NOMO-1 treated with dmso at 0.1 percent for 144 hours (cell line): Measurements from ENCODE around the gene INPP5F.

Experiments used
- DNase-seq: peaks from one replicate; lab custom pipeline; 2025; ENCODE audit not compliant: unreplicated experiment; lab: John Stamatoyannopoulos, UW

INPP5F gene

DNA sequence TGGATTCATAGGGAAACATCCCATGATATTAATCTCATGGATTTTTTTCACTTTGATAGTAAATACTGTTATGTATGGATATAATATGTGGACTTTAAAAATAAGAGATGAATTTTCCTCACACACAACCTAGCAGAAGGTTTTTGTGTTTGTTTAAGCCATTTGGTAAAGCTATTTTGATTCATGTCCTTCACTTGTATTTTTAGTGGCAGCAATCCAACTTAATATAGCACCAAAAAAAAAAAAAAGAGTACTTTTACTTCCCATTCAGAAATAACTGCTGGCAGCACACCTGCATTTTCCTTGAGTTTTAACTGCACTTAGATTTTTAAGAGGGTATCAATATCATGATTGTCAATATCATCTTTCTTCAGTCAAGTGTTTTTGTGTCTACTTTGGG is 86.8 kb downstream of the INPP5F start:
- DNase-seq = no peak

DNA sequence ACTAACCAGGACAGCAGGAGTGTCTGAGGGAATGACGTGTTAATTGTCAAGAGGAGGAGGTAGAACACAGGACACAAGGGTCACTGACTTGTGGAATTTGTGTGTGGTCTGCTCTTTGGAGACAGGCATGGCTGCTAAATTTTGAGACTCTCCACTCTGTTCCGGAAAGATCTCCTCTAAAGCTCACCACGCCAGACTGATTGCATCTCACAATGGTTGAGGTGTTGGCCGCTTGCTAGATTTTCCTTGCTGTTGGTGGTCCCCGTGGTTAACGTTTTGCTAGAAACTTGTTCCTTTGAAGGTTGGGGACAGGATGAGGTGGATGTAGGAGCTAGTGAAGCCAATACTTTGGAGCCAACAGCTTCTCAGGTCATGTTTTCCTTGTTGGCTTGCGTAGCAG is 89.8 kb downstream of the INPP5F start:
- no peak for DNase-seq

DNA sequence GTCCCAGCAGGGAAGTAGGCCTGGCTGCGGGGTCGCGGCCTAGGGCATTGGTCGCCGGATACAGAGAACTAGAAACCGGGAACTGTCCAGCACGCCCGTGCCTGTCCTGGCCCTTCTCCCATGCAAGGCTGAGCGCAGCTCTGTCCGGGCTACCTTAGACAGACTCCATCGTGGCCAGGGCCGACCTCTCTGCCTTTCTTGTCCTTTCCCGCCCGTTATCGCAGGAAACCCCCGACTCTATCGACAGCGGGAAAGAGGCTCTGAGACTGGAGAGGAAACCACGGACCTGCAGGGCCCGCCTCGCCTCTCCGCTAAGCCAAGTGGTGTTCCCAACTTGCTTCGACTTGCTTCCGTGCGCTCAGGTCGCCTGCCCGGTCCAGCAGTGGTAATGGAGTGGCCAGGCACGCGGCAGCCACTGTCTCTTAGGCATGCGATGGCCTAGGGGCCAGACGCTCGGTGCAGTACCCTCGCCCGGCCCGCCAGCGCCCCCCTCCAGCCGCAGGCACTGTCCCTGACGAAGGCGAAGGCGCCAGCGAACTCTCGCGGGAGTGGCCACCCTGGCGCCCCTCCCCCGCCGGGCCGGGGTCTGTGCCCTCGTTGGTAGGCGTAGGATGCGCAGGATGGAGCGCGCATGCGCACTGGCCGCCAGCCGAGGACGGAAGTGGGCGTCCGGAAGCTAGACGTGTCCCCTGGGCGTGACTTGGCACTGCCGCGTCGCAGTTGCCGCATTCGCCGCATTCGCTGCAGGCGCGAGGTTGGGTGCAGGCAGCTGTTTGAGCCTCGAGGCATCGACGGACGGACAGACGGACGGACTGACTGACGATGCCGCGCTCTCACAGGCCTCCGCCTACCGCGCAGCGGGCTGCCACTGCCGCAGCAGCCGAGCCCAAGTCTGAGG is 92.4 kb downstream of the INPP5F start:
- DNase-seq = no peak

DNA sequence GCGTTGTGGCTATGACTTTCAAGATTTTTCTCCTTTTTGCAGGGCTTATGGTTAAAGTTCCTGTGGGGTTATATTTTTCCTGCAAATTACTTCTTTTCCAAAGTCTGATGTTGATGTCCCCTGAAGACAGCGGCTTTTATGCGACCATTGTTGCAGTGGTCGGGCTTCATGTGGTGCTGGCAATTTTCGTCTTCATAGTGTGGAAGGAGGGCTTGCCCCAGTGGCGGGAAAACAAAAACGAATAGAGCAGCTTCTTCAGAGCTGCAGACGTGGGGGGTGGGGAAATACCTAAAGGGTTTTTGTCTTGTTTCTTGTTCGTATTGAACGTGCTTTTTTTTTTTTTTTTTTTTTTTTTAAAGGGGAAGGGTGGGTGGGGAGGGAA is 93.0 kb downstream of the INPP5F start:
- DNase-seq = no peak

DNA sequence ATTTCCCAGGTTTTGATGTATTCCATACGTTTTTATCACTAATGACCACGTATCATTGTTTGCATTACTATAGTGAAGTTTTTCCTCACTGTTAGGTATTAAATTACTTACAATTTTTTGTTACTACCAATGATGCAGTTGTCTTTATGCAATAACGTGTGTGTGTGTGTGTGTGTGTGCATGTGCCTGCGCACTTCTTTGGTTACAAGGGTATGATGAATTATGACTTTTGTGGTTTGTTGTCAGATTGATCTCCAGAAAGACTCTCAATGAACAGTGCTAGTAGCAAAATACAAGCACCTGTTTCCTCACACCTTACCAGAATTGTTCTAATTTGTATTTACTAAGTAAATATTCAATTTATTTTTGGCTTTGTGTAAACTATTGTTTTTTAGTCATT is 95.3 kb downstream of the INPP5F start:
- no peak for DNase-seq

DNA sequence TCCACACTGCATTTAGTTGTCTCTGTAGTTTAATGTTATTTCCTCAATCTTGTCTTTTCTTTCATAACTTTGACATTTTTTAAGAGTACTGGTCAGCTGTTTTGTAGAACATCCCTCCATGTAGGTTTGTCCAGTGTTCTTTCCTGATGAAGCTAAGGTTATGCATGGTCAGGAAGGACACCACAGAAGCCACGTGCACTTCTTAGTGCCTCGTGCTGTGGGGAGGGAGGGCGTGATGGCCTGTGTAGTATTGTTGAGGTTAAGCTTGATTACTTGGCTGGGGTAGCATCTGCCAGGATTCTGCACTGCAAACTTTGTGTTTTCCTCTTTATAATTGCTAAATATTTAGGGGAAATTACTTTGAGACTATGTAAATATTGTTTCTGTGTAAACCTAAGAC is 98.4 kb downstream of the INPP5F start:
- DNase-seq = no peak

DNA sequence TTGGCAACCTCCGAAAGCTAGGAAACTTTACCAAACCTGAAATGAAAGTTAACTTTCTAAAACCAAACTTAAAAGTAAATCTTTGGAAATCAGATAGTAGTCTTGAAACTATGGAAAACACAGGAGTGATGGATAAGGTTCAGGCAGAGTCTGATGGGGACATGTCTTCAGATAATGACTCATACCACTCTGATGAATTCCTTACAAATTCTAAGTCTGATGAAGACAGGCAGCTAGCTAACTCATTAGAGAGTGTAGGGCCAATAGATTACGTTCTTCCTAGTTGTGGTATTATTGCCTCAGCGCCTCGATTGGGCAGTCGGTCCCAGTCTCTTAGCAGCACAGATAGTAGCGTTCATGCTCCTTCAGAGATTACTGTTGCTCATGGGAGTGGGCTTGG is 100.9 kb downstream of the INPP5F start:
- no peak for DNase-seq

DNA sequence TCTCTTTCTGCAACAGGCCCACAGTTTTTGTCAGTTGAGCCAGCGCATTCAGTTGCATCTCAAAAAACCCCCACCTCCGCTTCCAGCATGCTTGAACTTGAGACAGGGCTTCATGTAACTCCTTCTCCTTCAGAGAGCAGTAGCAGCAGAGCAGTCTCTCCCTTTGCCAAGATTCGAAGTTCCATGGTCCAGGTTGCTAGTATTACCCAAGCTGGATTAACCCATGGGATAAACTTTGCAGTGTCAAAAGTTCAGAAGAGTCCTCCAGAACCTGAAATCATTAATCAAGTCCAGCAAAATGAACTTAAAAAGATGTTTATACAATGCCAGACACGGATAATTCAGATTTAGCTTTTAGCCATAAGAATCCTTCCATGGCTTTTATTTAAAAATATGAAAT is 101.6 kb downstream of the INPP5F start:
- no peak for DNase-seq

DNA sequence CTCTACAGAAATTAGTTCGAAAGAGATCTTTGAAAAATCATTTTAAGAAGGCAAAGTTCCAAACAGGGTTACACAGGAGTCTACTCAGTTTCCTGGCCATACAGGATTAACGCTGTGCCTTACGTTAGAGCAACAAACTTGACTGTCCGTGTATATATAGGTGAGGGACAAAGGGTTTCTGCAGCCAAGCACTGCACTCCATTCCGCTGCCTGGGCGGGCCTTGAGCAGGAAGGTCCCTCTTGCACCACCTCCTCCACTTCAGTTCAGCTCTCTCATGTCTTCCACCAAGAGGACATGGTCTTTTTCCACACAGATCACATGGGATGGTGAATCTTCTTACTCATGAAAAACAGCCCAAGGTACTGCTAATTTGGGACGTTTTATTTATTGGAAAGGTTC is 103.6 kb downstream of the INPP5F start:
- DNase-seq = no peak

DNA sequence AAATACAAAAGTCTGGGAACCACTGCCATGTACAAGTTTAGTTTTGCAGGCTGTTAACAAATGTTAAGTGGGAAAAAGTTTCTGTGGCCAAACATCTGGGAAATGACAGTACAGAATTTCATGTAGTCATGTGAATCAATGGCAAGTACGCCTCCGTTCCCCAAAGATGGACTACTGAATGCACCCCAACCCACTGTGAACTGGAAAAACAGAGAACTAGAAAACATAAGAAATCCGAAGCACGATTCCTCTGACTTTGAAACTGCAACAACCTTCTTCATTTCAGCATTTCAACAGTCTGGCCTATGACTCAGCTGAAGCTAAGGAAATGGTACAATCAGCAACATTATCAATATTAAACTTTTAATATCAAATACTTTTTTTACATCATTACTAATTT is 105.0 kb downstream of the INPP5F start:
- DNase-seq = no peak

DNA sequence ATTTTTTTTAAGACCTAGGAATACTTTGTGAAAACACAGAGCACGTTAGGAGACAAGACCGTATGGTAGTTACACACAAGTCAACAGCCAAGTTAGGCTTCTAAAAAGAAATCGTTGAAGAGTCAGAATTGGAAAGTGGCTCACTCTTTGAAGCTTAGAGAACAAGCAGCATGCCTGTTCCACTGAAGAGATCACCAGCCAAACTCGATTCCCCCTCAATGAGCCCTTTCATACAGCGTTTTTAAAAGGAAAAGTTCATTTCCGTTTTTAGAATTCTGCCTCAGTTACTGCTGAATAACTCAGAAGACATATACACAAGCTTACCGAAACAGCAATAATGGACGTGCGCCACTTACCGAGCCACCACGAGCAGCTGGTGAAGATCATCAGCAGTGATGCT is 105.8 kb downstream of the INPP5F start:
- no peak for DNase-seq

DNA sequence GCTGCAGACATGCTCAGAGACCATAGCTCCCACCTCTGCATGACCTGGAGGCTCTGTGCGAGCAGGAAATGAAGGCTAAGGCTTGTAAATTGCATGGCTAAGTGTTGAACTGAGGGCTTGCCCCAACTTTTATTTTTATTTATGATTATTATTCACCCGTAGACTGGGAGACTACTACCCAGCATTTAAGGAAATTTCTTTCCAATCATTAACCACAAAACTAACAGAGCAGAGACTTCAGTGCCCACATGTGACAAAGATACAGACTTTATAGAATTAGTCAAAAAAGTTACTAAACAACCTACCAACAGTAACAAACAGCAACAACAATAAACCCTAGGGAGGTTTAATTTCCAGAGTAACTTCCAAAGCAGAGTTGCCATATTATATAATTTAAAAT is 107.1 kb downstream of the INPP5F start:
- no peak for DNase-seq

DNA sequence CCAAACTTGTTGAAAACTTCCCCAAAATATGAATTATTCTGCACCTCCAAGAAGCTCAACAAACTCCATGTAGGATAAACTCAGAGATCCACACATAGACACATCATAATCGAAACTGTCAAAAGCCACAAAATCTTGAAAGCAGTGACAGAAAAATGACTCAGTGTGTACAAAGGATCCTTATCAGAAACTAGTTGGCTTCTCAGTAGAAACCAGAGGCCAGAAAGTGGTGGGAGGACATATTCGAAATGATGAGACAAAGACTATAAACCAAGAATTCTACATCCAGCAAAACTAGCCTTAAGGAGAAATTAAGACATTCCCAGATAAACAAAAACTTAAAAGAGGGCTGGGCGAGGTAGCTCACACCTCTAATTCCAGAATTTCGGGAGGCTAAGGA is 108.3 kb downstream of the INPP5F start:
- DNase-seq = no peak

DNA sequence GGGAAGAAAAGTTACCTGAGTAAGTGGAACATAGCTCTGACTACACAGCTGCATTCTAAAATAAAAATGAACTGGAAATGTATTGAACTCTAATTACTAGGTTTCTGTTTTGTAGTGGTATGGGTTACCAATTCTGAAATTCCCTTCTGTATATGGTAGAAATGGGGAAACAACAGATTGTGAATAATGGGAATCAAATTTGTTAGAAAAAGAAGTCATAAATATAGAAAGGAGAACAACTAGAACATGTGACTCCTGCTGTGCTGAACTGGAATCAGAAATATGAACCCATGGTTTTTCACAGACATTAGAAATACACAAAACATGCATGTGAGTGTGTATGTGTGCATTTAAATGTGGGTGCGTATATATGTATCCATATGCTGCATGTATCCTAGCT is 119.8 kb downstream of the INPP5F start:
- DNase-seq = no peak

DNA sequence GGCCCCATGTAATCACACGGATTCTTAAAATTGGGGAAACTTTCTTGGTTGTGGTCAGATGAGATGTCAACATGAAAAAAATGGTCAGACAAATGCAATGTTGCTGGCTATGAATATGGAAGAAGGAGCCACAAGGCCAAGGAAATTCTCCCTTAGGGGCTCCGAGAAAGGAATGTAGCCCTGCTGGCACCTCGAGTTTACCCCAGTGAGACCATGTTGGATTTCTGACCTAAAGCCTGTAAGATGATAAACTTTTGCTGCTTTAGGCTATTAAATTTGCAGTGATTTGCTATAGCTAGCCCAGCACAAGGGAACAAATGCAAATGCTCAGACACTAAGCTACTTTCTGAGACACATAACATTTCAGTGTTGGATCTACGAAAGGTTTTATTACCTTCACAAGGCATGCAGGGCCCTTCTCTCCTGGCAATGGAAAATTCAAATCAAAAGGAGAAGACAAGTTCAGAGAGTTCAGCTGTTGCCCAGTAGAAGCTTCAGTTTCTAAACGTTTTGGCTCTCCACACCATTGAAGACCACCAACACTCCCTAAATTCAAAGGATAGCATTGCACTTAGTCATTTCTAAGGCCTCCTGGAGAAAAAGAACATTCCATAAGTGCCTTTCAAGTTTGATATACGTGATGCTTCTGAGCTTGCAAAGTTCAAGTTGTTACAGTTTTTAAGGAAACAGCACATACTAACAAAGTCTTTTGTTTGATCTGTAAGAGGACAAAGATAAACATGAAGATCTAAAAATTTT is 123.4 kb downstream of the INPP5F start:
- DNase-seq = no peak

DNA sequence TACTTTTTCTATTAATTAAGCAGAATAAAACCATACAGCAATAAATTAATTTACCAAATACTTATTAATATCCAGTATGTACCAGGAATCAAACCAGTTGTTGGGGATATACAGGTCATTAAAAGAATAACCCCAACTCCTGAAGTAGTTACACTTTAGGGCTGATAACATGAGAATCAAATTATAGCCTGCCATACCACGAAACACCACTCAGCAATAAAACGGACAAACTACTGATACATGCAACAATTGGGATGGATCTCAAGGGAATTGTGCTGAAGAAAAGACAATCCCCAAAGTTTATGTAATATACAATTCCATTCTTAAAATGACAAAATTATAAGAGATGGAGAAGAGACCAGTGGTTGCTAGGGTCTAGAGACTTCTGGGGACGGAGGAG is 124.1 kb downstream of the INPP5F start:
- no peak for DNase-seq

DNA sequence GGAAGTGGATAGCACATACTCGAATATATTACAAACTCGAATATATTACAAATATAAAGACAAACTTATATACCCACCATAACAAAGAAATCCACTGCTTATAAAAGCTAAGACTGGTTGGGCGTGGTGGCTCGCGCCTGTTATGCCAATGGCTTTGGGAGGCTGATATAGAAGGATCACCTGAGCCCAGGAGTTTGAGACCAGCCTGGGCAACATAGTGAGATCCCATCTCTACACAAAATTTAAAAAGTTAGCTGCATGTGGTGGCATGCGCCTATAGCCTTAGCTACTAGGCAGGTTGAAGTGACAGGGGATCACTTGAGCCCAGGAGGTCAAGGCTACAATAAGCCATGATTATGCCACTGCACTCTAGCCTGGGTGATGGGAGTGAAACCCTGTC is 126.4 kb downstream of the INPP5F start:
- DNase-seq = no peak

DNA sequence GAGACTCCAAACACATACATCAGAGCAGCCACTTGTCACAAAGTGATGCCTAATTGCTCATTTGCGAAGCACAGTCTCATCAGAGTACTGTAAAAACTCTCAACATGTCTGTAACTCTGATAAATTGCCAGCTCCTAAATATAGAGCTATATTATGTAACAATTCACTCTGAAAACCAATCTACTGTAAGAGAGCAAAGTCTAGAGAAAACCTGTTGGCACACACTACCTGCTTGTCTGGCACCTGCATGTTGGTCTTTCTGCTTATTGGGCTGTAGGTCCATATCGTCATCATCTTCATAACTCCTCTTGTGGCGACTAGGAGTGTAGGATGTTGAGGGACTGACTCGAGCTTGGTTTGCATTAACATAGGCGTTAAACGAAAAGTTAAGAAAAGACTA is 127.0 kb downstream of the INPP5F start:
- DNase-seq = no peak

DNA sequence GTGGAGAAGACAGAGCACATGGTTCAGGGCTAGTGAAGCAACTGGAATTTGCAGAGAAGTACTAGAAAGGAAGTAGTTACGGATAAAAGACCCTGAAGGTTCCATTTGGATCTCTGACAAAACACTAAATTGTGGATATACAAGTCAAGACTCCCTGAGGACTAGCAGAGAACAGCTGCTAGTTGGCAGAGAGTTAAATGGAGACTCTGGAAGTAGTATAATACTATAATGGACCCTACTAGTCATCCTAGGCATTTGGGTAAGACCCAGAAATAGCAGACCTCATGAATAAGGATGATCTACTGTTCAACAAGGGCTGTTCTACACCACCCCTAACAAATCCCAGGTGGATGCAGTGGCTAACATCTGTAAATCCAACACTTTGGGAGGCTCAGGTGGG is 127.7 kb downstream of the INPP5F start:
- DNase-seq = no peak

DNA sequence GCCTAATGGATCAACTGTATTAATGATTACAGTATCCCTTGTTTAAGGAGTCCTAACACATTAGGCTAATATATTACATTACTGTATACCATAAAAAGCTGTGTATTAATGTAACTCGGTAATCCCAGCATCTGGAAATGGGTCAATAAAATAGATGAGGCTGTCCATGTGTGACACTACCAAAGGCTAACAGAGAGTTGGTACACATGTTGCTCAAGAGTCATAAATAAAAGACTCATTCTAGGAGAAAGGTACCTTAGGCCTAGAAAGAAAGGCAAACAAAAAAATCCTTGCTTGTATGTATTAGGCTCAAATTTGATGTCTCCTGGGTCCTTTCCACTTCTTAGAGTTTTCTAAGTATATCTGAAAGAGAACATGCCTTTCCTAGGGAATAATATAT is 132.2 kb downstream of the INPP5F start:
- no peak for DNase-seq

DNA sequence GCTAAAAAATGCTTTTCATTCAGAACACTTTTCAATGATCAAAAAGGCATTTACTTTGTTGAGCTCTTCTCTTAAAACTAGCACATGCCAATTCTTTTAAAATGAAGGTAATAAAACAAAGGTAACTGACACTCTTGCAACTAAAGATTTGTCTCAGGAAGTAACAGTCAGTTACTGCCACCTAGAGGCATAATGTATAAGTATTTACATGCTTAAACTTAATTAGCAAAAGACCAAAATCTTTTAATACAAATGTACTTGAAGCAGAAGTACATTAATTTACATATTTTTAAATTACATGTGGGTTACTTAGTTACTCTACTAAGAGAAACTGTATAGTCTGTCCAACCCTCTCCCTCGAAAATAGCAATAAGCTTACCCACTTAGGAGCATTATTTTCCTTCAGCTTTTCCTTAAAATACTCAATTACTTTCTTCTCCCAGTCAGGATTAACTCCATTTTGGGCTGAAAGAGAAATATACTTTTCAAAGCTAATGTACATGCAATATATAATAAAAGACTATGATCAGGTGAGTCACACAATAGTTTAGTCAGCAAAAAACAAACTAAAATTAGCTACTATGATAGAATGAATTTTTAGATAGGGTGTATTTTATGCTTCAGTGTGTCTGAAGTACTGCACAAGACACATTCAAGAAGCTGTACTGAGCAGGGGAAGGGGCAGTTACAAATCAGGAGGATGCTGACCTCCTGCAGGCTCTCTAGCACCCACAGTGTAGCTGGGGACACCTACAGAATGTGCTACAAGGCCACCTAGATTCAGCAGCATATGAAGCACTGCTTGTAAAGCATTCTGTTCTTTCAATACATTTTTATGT is 133.8 kb downstream of the INPP5F start:
- DNase-seq = no peak
